ENCODE results near the gene ZBTB7A. TPM values are rescaled to one million over a fixed set of nuclear protein-coding genes. Genes with fewer than 3 reads are reported as not detected.

ZBTB7A gene
- total and polyA plus RNA-seq, 11 donors, result 14.6 to 65.0 (median 28.6) TPM

GRCh38 chr19:4034048-4035017 lies 32.4 kb downstream of the ZBTB7A start:
- DNase-seq (no peak), ATAC-seq (no peak)
- 75 to 90% (median 87%) methylated on average over 4 to 34 of the region's 34 CpGs for WGBS, 4 donors
- Histone ChIP-seq H3K27me3 (no peaks in the 10 kb centered on the region), H3K9me3 (no peaks in the 10 kb centered on the region), H3K36me3 (peaks cover 0 to 82% (median 67%) of the 10 kb centered on the region in 9 donors), H3K27ac (no peak overlapping the region), H3K4me3 (no peak overlapping the region), H3K4me1 (no peaks in the 10 kb centered on the region)
- intact Hi-C loops (cut with DNase I), result no loop called here
- TF ChIP-seq POLR2A (IDR thresholded peaks at IDR 0.05) (no peak), CTCF (IDR thresholded peaks at IDR 0.05) (no peak)

- TF ChIP-seq POLR2A (IDR thresholded peaks at IDR 0.05) (no peak), CTCF (IDR thresholded peaks at IDR 0.05) (no peak)
- Histone ChIP-seq H3K4me1 (no peaks in the 10 kb centered on the region), H3K36me3 (peaks cover 0 to 87% (median 74%) of the 10 kb centered on the region in 9 donors), H3K27me3 (no peaks in the 10 kb centered on the region), H3K4me3 (no peak overlapping the region), H3K27ac (no peak overlapping the region), H3K9me3 (no peaks in the 10 kb centered on the region)
- ATAC-seq (no peak), DNase-seq (no peak)
- intact Hi-C loops (cut with DNase I), result no loop called here
- WGBS, 4 donors, result 89 to 91% (median 90%) methylated on average over 44 to 63 of the region's 63 CpGs
Observed at GRCh38 chr19:4033028-4033956, 33.4 kb downstream of the ZBTB7A start.

GRCh38 chr19:4032436-4032835 lies 34.3 kb downstream of the ZBTB7A start:
- Histone ChIP-seq H3K27me3 (no peaks in the 10 kb centered on the region), H3K27ac (no peak overlapping the region), H3K36me3 (peaks cover 0 to 85% (median 70%) of the 10 kb centered on the region in 9 donors), H3K4me3 (no peak overlapping the region), H3K4me1 (no peaks in the 10 kb centered on the region), H3K9me3 (no peaks in the 10 kb centered on the region)
- intact Hi-C loops (cut with DNase I), result no loop called here
- DNase-seq (no peak), ATAC-seq (no peak)
- TF ChIP-seq POLR2A (IDR thresholded peaks at IDR 0.05) (no peak), CTCF (IDR thresholded peaks at IDR 0.05) (no peak)
- 65 to 83% (median 72%) methylated on average over 6 to 16 of the region's 16 CpGs for WGBS, 4 donors

GRCh38 chr19:4031420-4031819 lies 35.3 kb downstream of the ZBTB7A start:
- Histone ChIP-seq H3K27ac (no peak overlapping the region), H3K36me3 (peaks cover 0 to 77% (median 68%) of the 10 kb centered on the region in 9 donors), H3K9me3 (no peaks in the 10 kb centered on the region), H3K4me3 (no peak overlapping the region), H3K4me1 (no peaks in the 10 kb centered on the region), H3K27me3 (no peaks in the 10 kb centered on the region)
- DNase-seq, result no peak
- ATAC-seq, result no peak
- intact Hi-C loops (cut with DNase I), result no loop called here
- 69 to 75% (median 72%) methylated on average over 10 to 11 of the region's 11 CpGs for WGBS, 4 donors
- TF ChIP-seq POLR2A (IDR thresholded peaks at IDR 0.05) (no peak), CTCF (IDR thresholded peaks at IDR 0.05) (no peak)
